ENCODE results near the gene PALM. TPM values are rescaled to one million over a fixed set of nuclear protein-coding genes. Genes with fewer than 3 reads are reported as not detected.
A peak's percentile ranks its signal among the peaks of the same experiment; 100 is the strongest.
"Not testable (repeated sequence)": the region's sequence is repeated elsewhere in the genome, so short reads cannot be mapped to it uniquely, and the experiment has no call there.

The PALM gene
- polyA plus RNA-seq, 4 donors: 12.4 to 37.6 (median 25.3) TPM

- no peak overlapping the region for H3K4me3 ChIP-seq (ENCODE audit: low read depth in 1 of 3, low read length in 3 of 3)
- H3K9me3 ChIP-seq (ENCODE audit: control insufficient read depth in 2 of 2, insufficient read depth in 1 of 2, low read depth in 1 of 2, low read length in 1 of 2): peaks cover 0 to 11% of the 10 kb centered on the region in 2 donors
- H3K4me1 ChIP-seq (ENCODE audit: control insufficient read depth in 3 of 3, insufficient read depth in 2 of 3, low read depth in 1 of 3, low read length in 2 of 3): peaks cover 0 to 80% (median 0%) of the 10 kb centered on the region in 3 donors
- H3K27ac ChIP-seq (ENCODE audit: low read depth in 1 of 3, low read length in 2 of 3): peak overlapping the region; percentile 85 to 98 (median 95)
- FAIRE-seq (no peak), DNase-seq (peak; percentile 96 to 98)
- WGBS, 3 donors: 13 to 64% (median 33%) methylated on average over 20 to 23 of the region's 23 CpGs
- no peaks in the 10 kb centered on the region for H3K27me3 ChIP-seq (ENCODE audit: control insufficient read depth in 3 of 3, insufficient read depth in 3 of 3, low read length in 3 of 3)
- peaks cover 0 to 42% (median 0%) of the 10 kb centered on the region in 3 donors for H3K36me3 ChIP-seq (ENCODE audit: control insufficient read depth in 3 of 3, insufficient read depth in 2 of 3, low read depth in 1 of 3, low read length in 3 of 3)
Measured at GRCh38 chr19:738509-739128, 29.9 kb downstream of the PALM start.

GRCh38 chr19:739998-740715 is 31.4 kb downstream of the PALM start:
- WGBS, 3 donors: 27 to 71% (median 53%) methylated on average over 19 to 36 of the region's 36 CpGs
- peaks cover 0 to 81% (median 0%) of the 10 kb centered on the region in 3 donors for H3K4me1 ChIP-seq (ENCODE audit: control insufficient read depth in 3 of 3, insufficient read depth in 2 of 3, low read depth in 1 of 3, low read length in 2 of 3)
- DNase-seq: peak; percentile 59 to 86
- peaks cover 0 to 30% (median 0%) of the 10 kb centered on the region in 3 donors for H3K36me3 ChIP-seq (ENCODE audit: control insufficient read depth in 3 of 3, insufficient read depth in 2 of 3, low read depth in 1 of 3, low read length in 3 of 3)
- no peak for FAIRE-seq
- peaks cover 0 to 17% of the 10 kb centered on the region in 2 donors for H3K9me3 ChIP-seq (ENCODE audit: control insufficient read depth in 2 of 2, insufficient read depth in 1 of 2, low read depth in 1 of 2, low read length in 1 of 2)
- peak overlapping the region; percentile 55 to 98 (median 85) for H3K27ac ChIP-seq (ENCODE audit: low read depth in 1 of 3, low read length in 2 of 3)
- peak overlapping the region in 1 of 3 donors; percentile 28 for H3K4me3 ChIP-seq (ENCODE audit: low read depth in 1 of 3, low read length in 3 of 3)
- H3K27me3 ChIP-seq (ENCODE audit: control insufficient read depth in 3 of 3, insufficient read depth in 3 of 3, low read length in 3 of 3): no peaks in the 10 kb centered on the region

- peak overlapping the region; percentile 55 to 98 (median 88) for H3K27ac ChIP-seq (ENCODE audit: low read depth in 1 of 3, low read length in 2 of 3)
- not testable (repeated sequence) for DNase-seq; FAIRE-seq; H3K27me3 ChIP-seq (ENCODE audit: control insufficient read depth in 3 of 3, insufficient read depth in 3 of 3, low read length in 3 of 3)
- peak overlapping the region in 1 of 3 donors; percentile 28 for H3K4me3 ChIP-seq (ENCODE audit: low read depth in 1 of 3, low read length in 3 of 3)
- H3K9me3 ChIP-seq (ENCODE audit: control insufficient read depth in 2 of 2, insufficient read depth in 1 of 2, low read depth in 1 of 2, low read length in 1 of 2): peaks cover 0 to 20% of the 10 kb centered on the region in 2 donors
- peaks cover 0 to 78% (median 0%) of the 10 kb centered on the region in 3 donors for H3K4me1 ChIP-seq (ENCODE audit: control insufficient read depth in 3 of 3, insufficient read depth in 2 of 3, low read depth in 1 of 3, low read length in 2 of 3)
- H3K36me3 ChIP-seq (ENCODE audit: control insufficient read depth in 3 of 3, insufficient read depth in 2 of 3, low read depth in 1 of 3, low read length in 3 of 3): peaks cover 0 to 30% (median 0%) of the 10 kb centered on the region in 3 donors
- 72 to 81% (median 73%) methylated on average over 13 to 16 of the region's 16 CpGs for WGBS, 3 donors
Measured at GRCh38 chr19:740816-741505, 32.2 kb downstream of the PALM start.

GRCh38 chr19:741506-742131 is 32.9 kb downstream of the PALM start:
- no peak for DNase-seq
- peak overlapping the region in 2 of 3 donors; percentile 88 to 98 for H3K27ac ChIP-seq (ENCODE audit: low read depth in 1 of 3, low read length in 2 of 3)
- H3K9me3 ChIP-seq (ENCODE audit: control insufficient read depth in 2 of 2, insufficient read depth in 1 of 2, low read depth in 1 of 2, low read length in 1 of 2): peaks cover 0 to 26% of the 10 kb centered on the region in 2 donors
- peaks cover 0 to 72% (median 0%) of the 10 kb centered on the region in 3 donors for H3K4me1 ChIP-seq (ENCODE audit: control insufficient read depth in 3 of 3, insufficient read depth in 2 of 3, low read depth in 1 of 3, low read length in 2 of 3)
- FAIRE-seq: no peak
- no peaks in the 10 kb centered on the region for H3K27me3 ChIP-seq (ENCODE audit: control insufficient read depth in 3 of 3, insufficient read depth in 3 of 3, low read length in 3 of 3)
- H3K4me3 ChIP-seq (ENCODE audit: low read depth in 1 of 3, low read length in 3 of 3): no peak overlapping the region
- WGBS, 3 donors: 46 to 66% (median 47%) methylated on average over 12 to 18 of the region's 19 CpGs
- peaks cover 0 to 27% (median 0%) of the 10 kb centered on the region in 3 donors for H3K36me3 ChIP-seq (ENCODE audit: control insufficient read depth in 3 of 3, insufficient read depth in 2 of 3, low read depth in 1 of 3, low read length in 3 of 3)

- FAIRE-seq: no peak
- 62 to 83% (median 75%) methylated on average over 24 of the region's 24 CpGs for WGBS, 3 donors
- H3K27ac ChIP-seq (ENCODE audit: low read depth in 1 of 3, low read length in 2 of 3): peak overlapping the region; percentile 85 to 98 (median 88)
- no peak overlapping the region for H3K4me3 ChIP-seq (ENCODE audit: low read depth in 1 of 3, low read length in 3 of 3)
- peaks cover 0 to 35% of the 10 kb centered on the region in 2 donors for H3K9me3 ChIP-seq (ENCODE audit: control insufficient read depth in 2 of 2, insufficient read depth in 1 of 2, low read depth in 1 of 2, low read length in 1 of 2)
- H3K36me3 ChIP-seq (ENCODE audit: control insufficient read depth in 3 of 3, insufficient read depth in 2 of 3, low read depth in 1 of 3, low read length in 3 of 3): peaks cover 0 to 33% (median 0%) of the 10 kb centered on the region in 3 donors
- no peak for DNase-seq
- H3K4me1 ChIP-seq (ENCODE audit: control insufficient read depth in 3 of 3, insufficient read depth in 2 of 3, low read depth in 1 of 3, low read length in 2 of 3): peaks cover 0 to 69% (median 3%) of the 10 kb centered on the region in 3 donors
- no peaks in the 10 kb centered on the region for H3K27me3 ChIP-seq (ENCODE audit: control insufficient read depth in 3 of 3, insufficient read depth in 3 of 3, low read length in 3 of 3)
Measured at GRCh38 chr19:742540-743075, 33.9 kb downstream of the PALM start.

- FAIRE-seq: no peak
- WGBS, 3 donors: 16 to 39% (median 20%) methylated on average over 13 of the region's 13 CpGs
Measured at GRCh38 chr19:743168-743687, 34.5 kb downstream of the PALM start.

GRCh38 chr19:745138-745537 is 36.4 kb downstream of the PALM start:
- WGBS, 3 donors: 21 to 37% (median 35%) methylated on average over 7 of the region's 7 CpGs
- DNase-seq: peak; percentile 66 to 78
- not testable (repeated sequence) for H3K27me3 ChIP-seq (ENCODE audit: control insufficient read depth in 3 of 3, insufficient read depth in 3 of 3, low read length in 3 of 3); FAIRE-seq; H3K4me3 ChIP-seq (ENCODE audit: low read depth in 1 of 3, low read length in 3 of 3)
- H3K27ac ChIP-seq (ENCODE audit: low read depth in 1 of 3, low read length in 2 of 3): peak overlapping the region; percentile 46 to 73 (median 66)
- H3K4me1 ChIP-seq (ENCODE audit: control insufficient read depth in 3 of 3, insufficient read depth in 2 of 3, low read depth in 1 of 3, low read length in 2 of 3): peaks cover 0 to 53% (median 3%) of the 10 kb centered on the region in 3 donors
- H3K36me3 ChIP-seq (ENCODE audit: control insufficient read depth in 3 of 3, insufficient read depth in 2 of 3, low read depth in 1 of 3, low read length in 3 of 3): peaks cover 0 to 35% (median 0%) of the 10 kb centered on the region in 3 donors
- H3K9me3 ChIP-seq (ENCODE audit: control insufficient read depth in 2 of 2, insufficient read depth in 1 of 2, low read depth in 1 of 2, low read length in 1 of 2): peaks cover 0 to 34% of the 10 kb centered on the region in 2 donors

More at GRCh38 chr19:743168-743687, 34.5 kb downstream of the PALM start:
- Histone ChIP-seq H3K36me3 (ENCODE audit: control insufficient read depth in 3 of 3, insufficient read depth in 2 of 3, low read depth in 1 of 3, low read length in 3 of 3) (peaks cover 0 to 37% (median 0%) of the 10 kb centered on the region in 3 donors), H3K27ac (ENCODE audit: low read depth in 1 of 3, low read length in 2 of 3) (peak overlapping the region; percentile 85 to 88 (median 85)), H3K4me3 (ENCODE audit: low read depth in 1 of 3, low read length in 3 of 3) (no peak overlapping the region), H3K27me3 (ENCODE audit: control insufficient read depth in 3 of 3, insufficient read depth in 3 of 3, low read length in 3 of 3) (no peaks in the 10 kb centered on the region), H3K9me3 (ENCODE audit: control insufficient read depth in 2 of 2, insufficient read depth in 1 of 2, low read depth in 1 of 2, low read length in 1 of 2) (peaks cover 0 to 41% of the 10 kb centered on the region in 2 donors), H3K4me1 (ENCODE audit: control insufficient read depth in 3 of 3, insufficient read depth in 2 of 3, low read depth in 1 of 3, low read length in 2 of 3) (peaks cover 0 to 70% (median 3%) of the 10 kb centered on the region in 3 donors)
- peak; percentile 92 to 96 for DNase-seq
